ENCODE data around the gene ZFHX3.

DNA sequence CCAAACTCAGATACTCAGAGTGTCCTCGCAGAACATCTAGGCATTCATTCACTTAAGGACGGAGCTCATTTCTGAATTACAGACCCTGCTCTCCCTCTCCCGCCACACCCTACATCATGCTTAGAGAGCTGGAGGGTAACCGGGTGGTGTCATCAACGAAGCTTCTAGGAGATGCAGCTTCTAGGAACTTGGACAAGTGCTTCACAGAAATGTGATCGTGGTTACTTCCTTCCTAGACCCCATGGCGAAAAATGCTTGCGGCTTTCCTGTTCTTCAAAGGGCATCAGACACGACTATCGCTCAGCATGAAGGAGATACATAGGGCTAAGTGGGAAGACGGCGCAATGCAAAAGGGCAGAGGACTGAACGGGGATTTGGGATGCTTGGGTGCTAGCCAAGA lies 126.8 kb downstream of the ZFHX3 start:
- TF ChIP-seq TAF1 (conservative IDR thresholded peaks at IDR 0.05) (no peak), RAD21 (IDR thresholded peaks at IDR 0.05) (no peak), CTCF (IDR thresholded peaks at IDR 0.05; ENCODE audit: low read depth, low read length, missing input control) (no peak), ZBTB33 (IDR thresholded peaks at IDR 0.05) (no peak)

Measured in liver (tissue), 3 donors.